Fibroblast of lung (primary cell): ENCODE data around the gene DNAH8.

ENCODE experiments used
- EZH2 ChIP-seq: IDR thresholded peaks from 2 replicates; pipeline ENCODE4 v1.5.1; 2012; ENCODE audit warnings: low read length, control low read depth, mild to moderate bottlenecking; ENCODE audit errors: missing control alignments
- TF ChIP-seq, protein P1 (sequence below), 2 donors: IDR thresholded peaks in 1 of 2; conservative IDR thresholded peaks in 1 of 2; 1 replicate in 1 of 2; 2 replicates in 1 of 2; pipeline ENCODE4 v1.5.1; 2011 to 2012; ENCODE audit warnings: low read length in 2 of 2, control low read depth in 1 of 2, inconsistent platforms in 1 of 2, low read depth in 1 of 2, mild to moderate bottlenecking in 1 of 2

DNA sequence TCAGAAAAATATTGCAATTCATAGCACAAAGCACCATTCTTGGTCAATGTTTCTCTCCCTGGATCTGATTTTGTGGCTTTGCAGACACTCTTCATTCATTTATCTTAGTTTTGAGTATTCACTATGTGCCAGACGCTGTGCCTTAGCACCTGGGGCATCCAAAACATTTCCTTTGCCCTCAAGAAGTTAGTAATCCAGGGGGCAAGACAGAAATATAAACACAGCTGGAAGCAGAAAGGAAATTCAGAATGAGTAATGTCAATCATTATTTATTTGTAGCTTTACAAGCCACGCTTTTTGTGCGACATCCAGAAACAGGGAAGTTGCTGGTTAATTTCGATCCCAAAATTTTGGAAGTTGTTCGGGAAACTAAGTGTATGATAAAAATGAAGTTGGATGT, 71.4 kb downstream of the DNAH8 start:
- TF ChIP-seq, protein P1, sequence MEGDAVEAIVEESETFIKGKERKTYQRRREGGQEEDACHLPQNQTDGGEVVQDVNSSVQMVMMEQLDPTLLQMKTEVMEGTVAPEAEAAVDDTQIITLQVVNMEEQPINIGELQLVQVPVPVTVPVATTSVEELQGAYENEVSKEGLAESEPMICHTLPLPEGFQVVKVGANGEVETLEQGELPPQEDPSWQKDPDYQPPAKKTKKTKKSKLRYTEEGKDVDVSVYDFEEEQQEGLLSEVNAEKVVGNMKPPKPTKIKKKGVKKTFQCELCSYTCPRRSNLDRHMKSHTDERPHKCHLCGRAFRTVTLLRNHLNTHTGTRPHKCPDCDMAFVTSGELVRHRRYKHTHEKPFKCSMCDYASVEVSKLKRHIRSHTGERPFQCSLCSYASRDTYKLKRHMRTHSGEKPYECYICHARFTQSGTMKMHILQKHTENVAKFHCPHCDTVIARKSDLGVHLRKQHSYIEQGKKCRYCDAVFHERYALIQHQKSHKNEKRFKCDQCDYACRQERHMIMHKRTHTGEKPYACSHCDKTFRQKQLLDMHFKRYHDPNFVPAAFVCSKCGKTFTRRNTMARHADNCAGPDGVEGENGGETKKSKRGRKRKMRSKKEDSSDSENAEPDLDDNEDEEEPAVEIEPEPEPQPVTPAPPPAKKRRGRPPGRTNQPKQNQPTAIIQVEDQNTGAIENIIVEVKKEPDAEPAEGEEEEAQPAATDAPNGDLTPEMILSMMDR (conservative IDR thresholded peaks at IDR 0.05 in 1 of 2, IDR thresholded peaks at IDR 0.05 in 1 of 2; ENCODE audit: low read depth in 1 of 2, low read length in 2 of 2): no peak
- TF ChIP-seq EZH2: no peak
